Right hindlimb (tissue), 1 donor: ENCODE measurements around the gene EFNA5.
"Not testable (repeated sequence)": the region's sequence is repeated elsewhere in the genome, so short reads cannot be mapped to it uniquely, and the experiment has no call there.

Source experiments
- DNase-seq: peaks from one replicate; pipeline ENCODE4 v3.0.0-alpha.2; 2018

The EFNA5 gene

GRCh38 chr5:107515521-107516080, 155.1 kb downstream of the EFNA5 start:
- no peak for DNase-seq

- DNase-seq, result no peak
Measured at GRCh38 chr5:107514305-107514704, 156.4 kb downstream of the EFNA5 start.

GRCh38 chr5:107513337-107514085, 157.2 kb downstream of the EFNA5 start:
- DNase-seq, result no peak

- no peak for DNase-seq
Measured at GRCh38 chr5:107512029-107512428, 158.7 kb downstream of the EFNA5 start.

GRCh38 chr5:107510125-107510524, 160.6 kb downstream of the EFNA5 start:
- no peak for DNase-seq

- no peak for DNase-seq
Measured at GRCh38 chr5:107508097-107508496, 162.6 kb downstream of the EFNA5 start.

GRCh38 chr5:107505763-107506534, 164.8 kb downstream of the EFNA5 start:
- DNase-seq, result no peak

GRCh38 chr5:107504424-107504823, 166.3 kb downstream of the EFNA5 start:
- no peak for DNase-seq

- DNase-seq, result no peak
Measured at GRCh38 chr5:107502676-107503060, 168.1 kb downstream of the EFNA5 start.

- no peak for DNase-seq
Measured at GRCh38 chr5:107501965-107502675, 168.6 kb downstream of the EFNA5 start.

GRCh38 chr5:107500840-107501239, 169.9 kb downstream of the EFNA5 start:
- no peak for DNase-seq

- DNase-seq, result no peak
Measured at GRCh38 chr5:107500347-107500746, 170.4 kb downstream of the EFNA5 start.

GRCh38 chr5:107499776-107500175, 171.0 kb downstream of the EFNA5 start:
- DNase-seq, result no peak

GRCh38 chr5:107499237-107499636, 171.5 kb downstream of the EFNA5 start:
- DNase-seq, result no peak

GRCh38 chr5:107496466-107496865, 174.3 kb downstream of the EFNA5 start:
- no peak for DNase-seq

- not testable (repeated sequence) for DNase-seq
Measured at GRCh38 chr5:107494129-107494528, 176.6 kb downstream of the EFNA5 start.

GRCh38 chr5:107487056-107487542, 183.6 kb downstream of the EFNA5 start:
- no peak for DNase-seq

- no peak for DNase-seq
Measured at GRCh38 chr5:107486489-107486888, 184.2 kb downstream of the EFNA5 start.

GRCh38 chr5:107485184-107485583, 185.6 kb downstream of the EFNA5 start:
- DNase-seq, result no peak

GRCh38 chr5:107484281-107484680, 186.5 kb downstream of the EFNA5 start:
- DNase-seq, result no peak

- no peak for DNase-seq
Measured at GRCh38 chr5:107483231-107484024, 187.3 kb downstream of the EFNA5 start.

GRCh38 chr5:107478068-107478641, 192.6 kb downstream of the EFNA5 start:
- no peak for DNase-seq
